ENCODE results near the gene ADAMTS10. TPM values are rescaled to one million over a fixed set of nuclear protein-coding genes. Genes with fewer than 3 reads are reported as not detected.

The ADAMTS10 gene
- total RNA-seq, 1 experiment from 2014 or later, result 10.2 TPM

DNA sequence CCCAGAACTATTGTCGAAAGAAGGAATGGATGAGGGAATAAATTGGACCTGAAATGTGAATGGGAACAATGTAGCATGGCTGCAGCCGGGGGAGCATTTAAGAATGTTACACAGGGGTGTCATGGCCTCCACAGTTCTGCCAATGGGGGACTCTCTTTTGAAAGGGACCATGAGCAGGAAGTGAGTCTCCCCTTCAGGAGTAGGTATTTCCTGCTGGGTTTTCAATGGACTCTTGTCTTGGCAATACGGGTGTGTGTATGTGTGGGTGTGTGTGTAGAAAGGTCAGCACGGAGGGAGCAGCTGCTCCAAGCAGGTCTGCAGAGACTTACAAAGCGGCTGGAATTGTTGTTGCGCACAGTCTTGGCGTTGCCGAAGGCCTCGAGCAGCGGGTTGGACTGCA lies 57.7 kb downstream of the ADAMTS10 start (continued):
- TF ChIP-seq, protein P1, sequence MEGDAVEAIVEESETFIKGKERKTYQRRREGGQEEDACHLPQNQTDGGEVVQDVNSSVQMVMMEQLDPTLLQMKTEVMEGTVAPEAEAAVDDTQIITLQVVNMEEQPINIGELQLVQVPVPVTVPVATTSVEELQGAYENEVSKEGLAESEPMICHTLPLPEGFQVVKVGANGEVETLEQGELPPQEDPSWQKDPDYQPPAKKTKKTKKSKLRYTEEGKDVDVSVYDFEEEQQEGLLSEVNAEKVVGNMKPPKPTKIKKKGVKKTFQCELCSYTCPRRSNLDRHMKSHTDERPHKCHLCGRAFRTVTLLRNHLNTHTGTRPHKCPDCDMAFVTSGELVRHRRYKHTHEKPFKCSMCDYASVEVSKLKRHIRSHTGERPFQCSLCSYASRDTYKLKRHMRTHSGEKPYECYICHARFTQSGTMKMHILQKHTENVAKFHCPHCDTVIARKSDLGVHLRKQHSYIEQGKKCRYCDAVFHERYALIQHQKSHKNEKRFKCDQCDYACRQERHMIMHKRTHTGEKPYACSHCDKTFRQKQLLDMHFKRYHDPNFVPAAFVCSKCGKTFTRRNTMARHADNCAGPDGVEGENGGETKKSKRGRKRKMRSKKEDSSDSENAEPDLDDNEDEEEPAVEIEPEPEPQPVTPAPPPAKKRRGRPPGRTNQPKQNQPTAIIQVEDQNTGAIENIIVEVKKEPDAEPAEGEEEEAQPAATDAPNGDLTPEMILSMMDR (IDR thresholded peaks at IDR 0.05 in 2 of 3, conservative IDR thresholded peaks at IDR 0.05 in 1 of 3; ENCODE audit: borderline replicate concordance in 1 of 3, insufficient read depth in 1 of 3, low read depth in 2 of 3, low read length in 2 of 3), result no peak
- TF ChIP-seq TCF7L2 (IDR thresholded peaks at IDR 0.05; ENCODE audit: borderline replicate concordance, extremely low read depth, insufficient read depth, insufficient read length), result no peak
- TF ChIP-seq, protein P2, sequence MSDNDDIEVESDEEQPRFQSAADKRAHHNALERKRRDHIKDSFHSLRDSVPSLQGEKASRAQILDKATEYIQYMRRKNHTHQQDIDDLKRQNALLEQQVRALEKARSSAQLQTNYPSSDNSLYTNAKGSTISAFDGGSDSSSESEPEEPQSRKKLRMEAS (IDR thresholded peaks at IDR 0.05), result peak; percentile 66; the same call in 1 of the 2 replicates
- peak; percentile 63 for TF ChIP-seq FOSL1 (IDR thresholded peaks at IDR 0.05; ENCODE audit: low read depth)
- no peak; the same call in 1 of the 2 replicates for TF ChIP-seq ELF1 (IDR thresholded peaks at IDR 0.05; ENCODE audit: borderline replicate concordance, low read depth)
- TF ChIP-seq EZH2phosphoT487 (IDR thresholded peaks at IDR 0.05; ENCODE audit: borderline replicate concordance), result no peak
- TF ChIP-seq SP1 (IDR thresholded peaks at IDR 0.05; ENCODE audit: low read depth), result peak; percentile 67; the same call in 1 of the 2 replicates
- no peak for TF ChIP-seq JUND (IDR thresholded peaks at IDR 0.05)
- no peak for TF ChIP-seq ZNF274 (IDR thresholded peaks at IDR 0.05; ENCODE audit: low read depth, low read length)
- TF ChIP-seq, protein P3, sequence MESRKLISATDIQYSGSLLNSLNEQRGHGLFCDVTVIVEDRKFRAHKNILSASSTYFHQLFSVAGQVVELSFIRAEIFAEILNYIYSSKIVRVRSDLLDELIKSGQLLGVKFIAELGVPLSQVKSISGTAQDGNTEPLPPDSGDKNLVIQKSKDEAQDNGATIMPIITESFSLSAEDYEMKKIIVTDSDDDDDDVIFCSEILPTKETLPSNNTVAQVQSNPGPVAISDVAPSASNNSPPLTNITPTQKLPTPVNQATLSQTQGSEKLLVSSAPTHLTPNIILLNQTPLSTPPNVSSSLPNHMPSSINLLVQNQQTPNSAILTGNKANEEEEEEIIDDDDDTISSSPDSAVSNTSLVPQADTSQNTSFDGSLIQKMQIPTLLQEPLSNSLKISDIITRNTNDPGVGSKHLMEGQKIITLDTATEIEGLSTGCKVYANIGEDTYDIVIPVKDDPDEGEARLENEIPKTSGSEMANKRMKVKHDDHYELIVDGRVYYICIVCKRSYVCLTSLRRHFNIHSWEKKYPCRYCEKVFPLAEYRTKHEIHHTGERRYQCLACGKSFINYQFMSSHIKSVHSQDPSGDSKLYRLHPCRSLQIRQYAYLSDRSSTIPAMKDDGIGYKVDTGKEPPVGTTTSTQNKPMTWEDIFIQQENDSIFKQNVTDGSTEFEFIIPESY (IDR thresholded peaks at IDR 0.05; ENCODE audit: extremely low read depth, insufficient replicate concordance, low read length), result peak; percentile 36
- TF ChIP-seq EZH2 (IDR thresholded peaks at IDR 0.05), result no peak
- no peak for TF ChIP-seq POLR2A (IDR thresholded peaks at IDR 0.05; ENCODE audit: borderline replicate concordance, extremely low read depth, insufficient read depth, insufficient read length)
